Neural cell (in vitro differentiated cells): ENCODE results near the gene KDM4B.

Source experiments
- CTCF ChIP-seq: fragments of 450-650 bp; IDR thresholded peaks from 2 replicates; pipeline ENCODE4 v1.5.1; 2014; ENCODE audit warnings: antibody characterized with exemption, mild to moderate bottlenecking, moderate library complexity; ENCODE audit not compliant: poor library complexity, severe bottlenecking
- EP300 ChIP-seq: fragments of 450-650 bp; conservative IDR thresholded peaks from 2 replicates; pipeline ENCODE4 v1.6.1; 2014; ENCODE audit warnings: antibody characterized with exemption, mild to moderate bottlenecking, moderate library complexity; ENCODE audit not compliant: poor library complexity, severe bottlenecking
- POLR2AphosphoS5 ChIP-seq: IDR thresholded peaks from 2 replicates; pipeline ENCODE4 v1.6.1; 2012
- RAD21 ChIP-seq: fragments of 450-650 bp; conservative IDR thresholded peaks from 2 replicates; pipeline ENCODE4 v1.6.1; 2014; ENCODE audit warnings: antibody characterized with exemption, mild to moderate bottlenecking, moderate library complexity
- SMC3 ChIP-seq: fragments of 450-650 bp; conservative IDR thresholded peaks from 2 replicates; pipeline ENCODE4 v1.6.1; 2014; ENCODE audit warnings: antibody characterized with exemption, mild to moderate bottlenecking, moderate library complexity; ENCODE audit not compliant: poor library complexity
- TAF1 ChIP-seq: IDR thresholded peaks from 2 replicates; pipeline ENCODE4 v1.6.1; 2012; ENCODE audit warnings: low read depth

- TF ChIP-seq CTCF (no peak), RAD21 (no peak), POLR2AphosphoS5 (no peak), EP300 (no peak), SMC3 (no peak), TAF1 (no peak)
Observed at GRCh38 chr19:5053661-5054060, 84.7 kb downstream of the KDM4B start.
